Rectal smooth muscle tissue (tissue), 1 donor: ENCODE results near the gene C12orf57.

ENCODE experiments used
- H3K27ac ChIP-seq: one replicate; pipeline ENCODE4 v1.7.0; 2013; ENCODE audit warnings: low read depth, low read length, inconsistent platforms
- H3K27me3 ChIP-seq: one replicate; pipeline ENCODE4 v1.7.0; 2013; ENCODE audit warnings: low read length; ENCODE audit not compliant: control insufficient read depth, insufficient read depth
- H3K36me3 ChIP-seq: one replicate; pipeline ENCODE4 v1.7.0; 2013; ENCODE audit warnings: low read length; ENCODE audit not compliant: control insufficient read depth, insufficient read depth
- H3K4me1 ChIP-seq: one replicate; pipeline ENCODE4 v1.7.0; 2013; ENCODE audit warnings: low read length; ENCODE audit not compliant: control insufficient read depth, insufficient read depth
- H3K4me3 ChIP-seq: one replicate; pipeline ENCODE4 v1.7.0; 2013; ENCODE audit warnings: low read length
- H3K9ac ChIP-seq: one replicate; pipeline ENCODE4 v1.7.0; 2013; ENCODE audit warnings: low read length

Gene C12orf57

GRCh38 chr12:6962285-6963015 is 18.6 kb downstream of the C12orf57 start:
- Histone ChIP-seq H3K27ac (peak overlapping the region; percentile 76), H3K9ac (peak overlapping the region; percentile 51), H3K4me3 (peak overlapping the region; percentile 59), H3K36me3 (peaks cover 16% of the 10 kb centered on the region), H3K27me3 (no peaks in the 10 kb centered on the region), H3K4me1 (peaks cover 17% of the 10 kb centered on the region)

GRCh38 chr12:6963016-6963731 is 19.4 kb downstream of the C12orf57 start:
- H3K27ac ChIP-seq: peak overlapping the region; percentile 76
- H3K27me3 ChIP-seq: no peaks in the 10 kb centered on the region
- H3K4me3 ChIP-seq: peak overlapping the region; percentile 59
- peaks cover 24% of the 10 kb centered on the region for H3K36me3 ChIP-seq
- peaks cover 17% of the 10 kb centered on the region for H3K4me1 ChIP-seq
- peak overlapping the region; percentile 51 for H3K9ac ChIP-seq

GRCh38 chr12:6963791-6964413 is 20.1 kb downstream of the C12orf57 start:
- Histone ChIP-seq H3K27ac (no peak overlapping the region), H3K4me3 (peak overlapping the region; percentile 57), H3K4me1 (peaks cover 17% of the 10 kb centered on the region), H3K36me3 (peaks cover 29% of the 10 kb centered on the region), H3K9ac (peak overlapping the region; percentile 6), H3K27me3 (no peaks in the 10 kb centered on the region)

- H3K9ac ChIP-seq: peak overlapping the region; percentile 16
- peaks cover 22% of the 10 kb centered on the region for H3K4me1 ChIP-seq
- no peaks in the 10 kb centered on the region for H3K27me3 ChIP-seq
- H3K36me3 ChIP-seq: peaks cover 29% of the 10 kb centered on the region
- H3K27ac ChIP-seq: peak overlapping the region; percentile 78
- H3K4me3 ChIP-seq: peak overlapping the region; percentile 25
Measured at GRCh38 chr12:6964605-6965025, 20.8 kb downstream of the C12orf57 start.

GRCh38 chr12:6965026-6965661 is 21.3 kb downstream of the C12orf57 start:
- H3K9ac ChIP-seq: peak overlapping the region; percentile 16

GRCh38 chr12:6965714-6966113 is 21.9 kb downstream of the C12orf57 start:
- H3K27me3 ChIP-seq: no peaks in the 10 kb centered on the region
- no peak overlapping the region for H3K27ac ChIP-seq
- H3K9ac ChIP-seq: no peak overlapping the region
- peaks cover 26% of the 10 kb centered on the region for H3K4me1 ChIP-seq
- H3K4me3 ChIP-seq: no peak overlapping the region
- H3K36me3 ChIP-seq: peaks cover 29% of the 10 kb centered on the region

More at GRCh38 chr12:6965026-6965661, 21.3 kb downstream of the C12orf57 start:
- H3K4me3 ChIP-seq: peak overlapping the region; percentile 25
- H3K27me3 ChIP-seq: no peaks in the 10 kb centered on the region
- peaks cover 26% of the 10 kb centered on the region for H3K4me1 ChIP-seq
- H3K27ac ChIP-seq: peak overlapping the region; percentile 78
- peaks cover 29% of the 10 kb centered on the region for H3K36me3 ChIP-seq

- H3K9ac ChIP-seq: no peak overlapping the region
Measured at GRCh38 chr12:6966351-6966750, 22.5 kb downstream of the C12orf57 start.

GRCh38 chr12:6967651-6968100 is 23.9 kb downstream of the C12orf57 start:
- Histone ChIP-seq H3K4me3 (no peak overlapping the region), H3K36me3 (peaks cover 29% of the 10 kb centered on the region), H3K27me3 (no peaks in the 10 kb centered on the region), H3K9ac (no peak overlapping the region), H3K4me1 (peaks cover 16% of the 10 kb centered on the region), H3K27ac (no peak overlapping the region)

More at GRCh38 chr12:6966351-6966750, 22.5 kb downstream of the C12orf57 start:
- peaks cover 29% of the 10 kb centered on the region for H3K36me3 ChIP-seq
- peaks cover 23% of the 10 kb centered on the region for H3K4me1 ChIP-seq
- H3K27ac ChIP-seq: no peak overlapping the region
- H3K27me3 ChIP-seq: no peaks in the 10 kb centered on the region
- no peak overlapping the region for H3K4me3 ChIP-seq

GRCh38 chr12:6968426-6968825 is 24.6 kb downstream of the C12orf57 start:
- H3K36me3 ChIP-seq: peaks cover 29% of the 10 kb centered on the region
- peaks cover 16% of the 10 kb centered on the region for H3K4me1 ChIP-seq
- H3K27ac ChIP-seq: no peak overlapping the region
- no peak overlapping the region for H3K4me3 ChIP-seq
- no peaks in the 10 kb centered on the region for H3K27me3 ChIP-seq
- no peak overlapping the region for H3K9ac ChIP-seq

GRCh38 chr12:6970096-6970527 is 26.3 kb downstream of the C12orf57 start:
- Histone ChIP-seq H3K9ac (peak overlapping the region; percentile 91), H3K27ac (peak overlapping the region; percentile 90), H3K36me3 (peaks cover 41% of the 10 kb centered on the region), H3K27me3 (no peaks in the 10 kb centered on the region), H3K4me1 (peaks cover 11% of the 10 kb centered on the region), H3K4me3 (peak overlapping the region; percentile 93)

GRCh38 chr12:6974180-6974579 is 30.4 kb downstream of the C12orf57 start:
- H3K36me3 ChIP-seq: peaks cover 48% of the 10 kb centered on the region
- H3K4me3 ChIP-seq: no peak overlapping the region
- H3K27me3 ChIP-seq: no peaks in the 10 kb centered on the region
- no peak overlapping the region for H3K27ac ChIP-seq
- H3K4me1 ChIP-seq: peaks cover 9% of the 10 kb centered on the region
- H3K9ac ChIP-seq: no peak overlapping the region
